Central memory CD8-positive, alpha-beta T cell (primary cell): Measurements from ENCODE around the gene PAX5.

Experiments
- ATAC-seq: fragments of 150-1000 bp; cut with Tn5 transposase; replicated peaks from 2 replicates; pipeline ENCODE4 v1.10.0; 2022; ENCODE audit warnings: mild to moderate bottlenecking, moderate FRiP score, moderate number of reproducible peaks; ENCODE audit not compliant: poor library complexity, severe bottlenecking; ENCODE audit errors: extremely low read depth
- DNase-seq, 2 donors: peaks; one replicate each; pipeline ENCODE4 v3.0.0; 2021; ENCODE audit warnings: low spot score in 2 of 2
- H3K27ac Mint-ChIP-seq: one replicate; pipeline ENCODE4 v1.8.0; 2022; ENCODE audit warnings: low read depth, mild to moderate bottlenecking, moderate library complexity, mixed read lengths
- H3K27me3 Mint-ChIP-seq: one replicate; pipeline ENCODE4 v1.8.0; 2022; ENCODE audit warnings: mixed read lengths
- H3K36me3 Mint-ChIP-seq: one replicate; pipeline ENCODE4 v1.8.0; 2022; ENCODE audit warnings: mild to moderate bottlenecking, moderate library complexity, mixed read lengths; ENCODE audit not compliant: insufficient read depth
- H3K4me1 Mint-ChIP-seq: one replicate; pipeline ENCODE4 v1.8.0; 2022; ENCODE audit warnings: mixed read lengths
- H3K4me3 Mint-ChIP-seq: one replicate; pipeline ENCODE4 v1.8.0; 2022; ENCODE audit warnings: mild to moderate bottlenecking, moderate library complexity, mixed read lengths
- H3K9me3 Mint-ChIP-seq: one replicate; pipeline ENCODE4 v1.8.0; 2022; ENCODE audit warnings: mixed read lengths

The PAX5 gene

DNA sequence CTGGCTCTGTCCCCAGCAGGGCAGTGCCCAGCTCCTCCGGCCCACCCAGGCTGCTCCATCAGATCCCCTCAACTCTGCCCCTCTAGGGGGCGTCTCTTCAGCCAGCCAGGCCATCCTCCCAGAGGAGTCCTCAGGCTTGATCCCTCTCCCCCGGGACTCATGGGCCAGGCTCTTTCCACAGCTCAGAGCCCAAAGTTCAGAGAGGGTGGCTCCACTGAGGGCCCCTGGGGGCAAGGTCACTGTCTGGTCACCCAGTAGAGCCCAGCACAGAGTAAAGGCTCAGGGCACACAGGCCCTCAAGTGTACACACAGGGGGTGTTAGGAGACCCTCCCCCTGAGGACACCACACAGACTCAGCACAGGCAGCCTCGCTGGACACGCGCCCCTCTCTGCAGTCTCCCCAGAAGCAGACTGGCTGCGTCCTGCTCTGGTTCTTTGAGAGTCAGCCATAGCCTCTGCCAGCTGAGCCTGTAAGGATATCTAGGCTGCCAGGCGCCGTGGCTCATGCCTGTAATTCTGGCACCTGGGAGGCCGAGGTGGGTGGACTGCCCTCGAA lies 64.8 kb downstream of the PAX5 start:
- Mint-ChIP-seq H3K36me3 (no peaks in the 10 kb centered on the region), H3K4me1 (no peaks in the 10 kb centered on the region), H3K27ac (no peak overlapping the region), H3K4me3 (no peak overlapping the region), H3K27me3 (peaks cover under 1% of the 10 kb centered on the region), H3K9me3 (no peaks in the 10 kb centered on the region)
- ATAC-seq (no peak), DNase-seq (no peak)

DNA sequence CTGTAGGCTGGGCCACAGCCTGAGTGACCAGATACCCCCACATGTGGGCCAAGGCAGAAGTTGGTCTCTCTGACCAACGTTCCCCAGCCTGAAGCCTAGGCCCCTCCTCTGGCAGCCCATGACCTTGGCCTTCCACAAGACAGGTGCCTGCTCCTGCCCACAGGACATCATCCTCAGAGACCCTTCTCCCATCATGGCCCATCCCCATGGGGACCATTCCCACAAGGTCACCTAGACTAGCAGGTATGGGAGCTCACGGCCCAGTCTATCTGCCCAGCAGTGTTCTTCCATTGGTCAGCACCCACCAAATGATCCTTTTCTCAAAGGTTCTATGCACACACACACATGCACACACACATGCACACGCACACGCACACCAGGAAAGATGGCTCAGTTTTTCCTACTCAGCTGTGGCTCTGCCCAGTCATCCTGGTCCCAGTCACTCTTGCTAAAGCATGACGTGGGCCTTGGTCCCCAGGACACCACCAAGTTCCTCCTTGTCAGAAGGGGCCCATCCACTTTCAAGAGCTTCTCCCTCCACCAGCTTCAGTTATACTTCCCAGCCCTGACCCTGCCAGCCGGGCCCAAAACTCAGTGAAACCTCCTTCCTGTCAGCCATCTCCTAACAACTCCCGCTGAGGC lies 65.4 kb downstream of the PAX5 start:
- no peak for DNase-seq
- Mint-ChIP-seq H3K27me3 (peaks cover 2% of the 10 kb centered on the region), H3K4me1 (no peaks in the 10 kb centered on the region), H3K9me3 (no peaks in the 10 kb centered on the region), H3K36me3 (no peaks in the 10 kb centered on the region), H3K27ac (no peak overlapping the region), H3K4me3 (no peak overlapping the region)
- ATAC-seq = no peak

DNA sequence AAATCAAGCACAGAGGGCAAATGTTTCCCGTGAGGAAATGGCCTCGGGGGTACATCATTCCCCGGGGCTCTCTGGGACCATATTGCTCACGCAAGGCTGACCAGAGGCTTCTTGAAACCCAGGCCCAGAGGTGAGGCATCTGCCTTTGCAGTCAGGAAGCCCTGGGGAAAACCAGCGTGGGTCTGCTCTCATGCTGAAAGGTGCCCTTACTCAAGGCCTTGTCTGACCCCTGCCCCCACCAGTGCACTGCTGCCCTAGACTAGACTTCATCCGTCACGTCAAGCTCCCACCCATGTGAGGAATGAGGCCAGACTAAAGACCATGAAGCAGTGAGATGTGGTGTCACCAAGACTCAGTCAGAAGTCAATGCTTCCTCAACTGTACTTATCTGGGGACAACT lies 66.1 kb downstream of the PAX5 start:
- no peak overlapping the region for H3K27ac Mint-ChIP-seq

DNA sequence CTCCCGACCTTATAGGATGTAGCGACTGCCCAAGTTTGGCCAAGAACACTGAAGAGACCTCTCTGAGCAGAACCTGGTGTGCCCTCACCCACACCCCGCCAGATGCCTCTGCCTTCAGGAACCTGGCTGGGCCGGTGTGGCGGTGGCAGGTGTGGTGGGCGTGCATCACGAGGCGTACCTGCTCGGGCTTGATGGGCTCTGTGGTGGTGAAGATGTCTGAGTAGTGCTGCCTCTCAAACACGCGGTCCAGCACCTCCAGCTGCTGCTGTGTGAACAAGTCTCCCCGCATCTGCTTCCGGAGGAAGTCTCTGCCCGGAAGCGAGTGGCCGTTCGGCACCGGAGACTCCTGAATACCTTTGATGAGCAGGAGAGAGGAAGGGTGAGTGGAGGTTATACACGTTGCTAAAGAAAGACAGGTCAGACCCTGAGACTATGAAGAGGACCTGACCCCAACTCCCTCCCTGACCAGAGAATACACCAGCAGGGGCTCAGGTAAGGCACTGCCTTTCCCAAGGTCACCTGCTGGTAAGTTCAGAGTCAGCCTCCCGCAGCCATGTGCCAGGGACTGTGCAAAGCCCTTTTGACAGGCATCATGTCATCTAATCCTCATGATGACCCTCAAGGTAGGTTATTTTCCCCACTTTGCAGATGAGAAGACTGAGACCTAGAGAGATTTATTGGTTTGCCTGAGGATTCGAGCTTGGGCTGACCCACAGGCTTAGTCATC lies 67.5 kb downstream of the PAX5 start:
- no peak overlapping the region for H3K27ac Mint-ChIP-seq
- no peaks in the 10 kb centered on the region for H3K9me3 Mint-ChIP-seq
- ATAC-seq = no peak
- DNase-seq = no peak
- H3K36me3 Mint-ChIP-seq = no peaks in the 10 kb centered on the region
- peaks cover 12% of the 10 kb centered on the region for H3K27me3 Mint-ChIP-seq
- H3K4me3 Mint-ChIP-seq = no peak overlapping the region
- no peaks in the 10 kb centered on the region for H3K4me1 Mint-ChIP-seq

More for the DNA sequence above, 66.1 kb downstream of the PAX5 start:
- ATAC-seq (no peak), DNase-seq (no peak)
- peaks cover 9% of the 10 kb centered on the region for H3K27me3 Mint-ChIP-seq
- H3K36me3 Mint-ChIP-seq = no peaks in the 10 kb centered on the region
- no peaks in the 10 kb centered on the region for H3K9me3 Mint-ChIP-seq
- no peak overlapping the region for H3K4me3 Mint-ChIP-seq
- H3K4me1 Mint-ChIP-seq = no peaks in the 10 kb centered on the region

DNA sequence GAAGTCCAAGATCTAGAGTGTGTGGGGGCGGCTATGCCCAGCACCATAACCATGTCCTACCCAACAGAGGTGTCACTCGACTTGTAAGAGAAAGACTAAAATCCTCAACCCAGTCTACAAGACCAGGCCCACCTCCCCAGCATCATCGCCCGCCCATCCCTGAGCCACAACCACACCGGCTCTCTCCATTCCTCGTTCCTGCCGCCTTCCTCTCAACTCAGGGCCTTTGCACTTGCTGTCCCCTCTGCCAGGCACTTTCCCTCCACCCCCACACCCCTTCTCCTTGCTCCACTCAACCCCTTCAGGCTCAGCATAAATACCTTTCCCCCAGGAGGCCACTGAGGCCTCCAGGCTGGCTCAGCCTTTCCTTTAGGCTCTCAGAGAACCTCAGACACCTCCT lies 69.3 kb downstream of the PAX5 start:
- Mint-ChIP-seq H3K9me3 (no peaks in the 10 kb centered on the region), H3K4me3 (no peak overlapping the region), H3K4me1 (no peaks in the 10 kb centered on the region), H3K36me3 (no peaks in the 10 kb centered on the region), H3K27me3 (peaks cover 29% of the 10 kb centered on the region), H3K27ac (no peak overlapping the region)
- DNase-seq (no peak), ATAC-seq (no peak)

DNA sequence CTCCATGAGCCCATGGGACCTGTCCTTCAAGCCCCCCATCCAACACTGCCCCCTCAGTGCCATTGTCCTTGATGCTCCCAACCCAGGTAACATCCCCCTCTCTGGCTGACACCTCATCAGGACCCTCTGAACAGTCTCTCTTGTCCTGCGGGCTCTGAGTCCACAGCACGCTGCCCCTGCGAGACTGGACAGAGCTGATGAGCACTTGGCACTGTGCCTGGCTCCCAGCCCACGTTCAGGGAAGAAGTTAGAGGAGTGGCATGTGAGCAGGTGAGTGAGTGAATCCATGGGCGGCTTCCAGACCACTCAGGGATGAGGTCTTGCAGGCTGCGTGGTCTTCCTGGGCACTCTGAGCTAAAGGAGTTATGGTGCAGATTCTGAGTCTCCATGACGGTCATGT lies 70.7 kb downstream of the PAX5 start:
- Mint-ChIP-seq H3K9me3 (no peaks in the 10 kb centered on the region), H3K27me3 (peaks cover 44% of the 10 kb centered on the region), H3K27ac (no peak overlapping the region), H3K36me3 (no peaks in the 10 kb centered on the region), H3K4me3 (no peak overlapping the region), H3K4me1 (no peaks in the 10 kb centered on the region)
- no peak for DNase-seq
- ATAC-seq = no peak

DNA sequence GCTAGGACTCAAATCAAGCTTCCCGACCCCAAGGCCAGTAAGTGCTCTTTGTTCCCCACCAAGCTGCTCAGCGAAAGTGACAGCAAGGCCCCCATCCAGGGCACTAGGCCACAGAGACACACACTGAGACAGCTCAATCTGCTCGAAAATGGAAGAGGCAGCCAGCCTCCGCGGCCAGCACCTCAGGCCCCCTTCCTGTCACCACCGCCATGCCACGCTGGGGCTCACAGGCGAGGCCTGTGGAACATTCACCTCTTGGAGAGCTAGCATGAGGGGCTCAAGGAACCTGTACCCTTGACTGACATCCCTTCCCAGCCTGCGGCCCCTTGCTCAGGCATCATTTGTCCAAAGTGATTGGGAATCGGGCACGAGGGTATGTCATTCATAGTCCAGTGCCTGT lies 71.4 kb downstream of the PAX5 start:
- no peak for ATAC-seq
- Mint-ChIP-seq H3K4me1 (no peaks in the 10 kb centered on the region), H3K36me3 (no peaks in the 10 kb centered on the region), H3K4me3 (no peak overlapping the region), H3K27me3 (peaks cover 50% of the 10 kb centered on the region), H3K9me3 (no peaks in the 10 kb centered on the region), H3K27ac (no peak overlapping the region)
- no peak for DNase-seq

DNA sequence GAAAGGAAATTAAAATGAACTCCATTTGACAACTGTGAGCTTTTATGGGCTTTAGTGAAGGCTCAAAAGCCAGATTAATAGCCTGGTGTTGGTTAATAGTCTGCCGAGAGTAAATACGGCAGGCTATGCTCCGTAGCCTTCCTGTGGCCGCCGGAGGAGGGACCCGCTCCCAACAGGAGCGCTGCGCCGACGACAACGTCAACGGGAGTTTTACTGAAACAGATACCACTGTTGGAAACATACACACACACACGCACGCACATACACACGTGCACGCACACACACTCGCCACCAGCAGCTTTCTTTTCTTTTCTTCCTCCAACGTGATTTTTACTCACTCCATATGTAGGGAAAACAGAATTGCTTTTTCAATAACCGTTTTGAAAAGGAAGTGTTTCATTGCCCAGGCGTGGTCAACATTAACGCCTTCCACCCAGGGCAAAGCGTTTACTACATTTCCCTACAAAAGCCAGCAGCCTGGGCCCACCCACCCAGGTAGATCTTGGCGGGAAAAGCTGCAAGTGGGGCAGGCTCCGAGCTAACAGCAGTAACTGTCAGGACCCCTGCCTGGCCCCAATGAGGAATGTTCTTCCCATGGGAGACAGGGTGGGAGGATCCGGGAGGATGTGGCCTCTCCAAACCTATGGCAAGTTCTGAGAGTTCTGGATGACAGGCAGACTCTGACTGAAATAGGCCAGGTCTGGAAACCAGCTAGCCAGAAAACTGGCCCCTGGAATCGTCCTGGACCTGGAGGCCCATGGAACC lies 72.3 kb downstream of the PAX5 start:
- ATAC-seq = no peak
- Mint-ChIP-seq H3K9me3 (no peaks in the 10 kb centered on the region), H3K36me3 (no peaks in the 10 kb centered on the region), H3K27ac (no peak overlapping the region), H3K27me3 (peaks cover 60% of the 10 kb centered on the region), H3K4me3 (no peak overlapping the region), H3K4me1 (no peaks in the 10 kb centered on the region)
- no peak for DNase-seq

DNA sequence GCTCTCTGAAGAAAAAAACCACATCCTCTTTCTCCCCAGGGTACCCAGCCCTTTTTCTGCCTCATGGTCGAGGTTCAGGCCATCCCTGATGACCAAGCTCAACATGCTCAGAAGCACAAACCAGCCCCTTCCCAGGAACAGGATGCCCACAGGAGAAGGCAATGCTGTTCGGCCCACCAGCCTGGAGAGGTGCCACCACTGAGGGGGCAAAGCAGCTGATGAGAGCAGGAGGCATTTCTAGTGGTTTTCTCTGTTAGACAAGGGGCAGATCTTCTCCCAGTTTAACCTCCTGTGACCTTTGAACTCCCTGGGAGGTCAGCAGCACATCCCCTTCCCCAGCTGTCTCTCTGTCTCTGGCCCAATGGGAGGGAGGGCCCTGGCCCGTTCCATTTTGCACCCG lies 73.0 kb downstream of the PAX5 start:
- ATAC-seq (no peak), DNase-seq (no peak)
- H3K27me3 Mint-ChIP-seq = peaks cover 67% of the 10 kb centered on the region
- no peaks in the 10 kb centered on the region for H3K36me3 Mint-ChIP-seq
- H3K4me3 Mint-ChIP-seq = no peak overlapping the region
- H3K4me1 Mint-ChIP-seq = no peaks in the 10 kb centered on the region
- H3K9me3 Mint-ChIP-seq = no peaks in the 10 kb centered on the region
- H3K27ac Mint-ChIP-seq = no peak overlapping the region

DNA sequence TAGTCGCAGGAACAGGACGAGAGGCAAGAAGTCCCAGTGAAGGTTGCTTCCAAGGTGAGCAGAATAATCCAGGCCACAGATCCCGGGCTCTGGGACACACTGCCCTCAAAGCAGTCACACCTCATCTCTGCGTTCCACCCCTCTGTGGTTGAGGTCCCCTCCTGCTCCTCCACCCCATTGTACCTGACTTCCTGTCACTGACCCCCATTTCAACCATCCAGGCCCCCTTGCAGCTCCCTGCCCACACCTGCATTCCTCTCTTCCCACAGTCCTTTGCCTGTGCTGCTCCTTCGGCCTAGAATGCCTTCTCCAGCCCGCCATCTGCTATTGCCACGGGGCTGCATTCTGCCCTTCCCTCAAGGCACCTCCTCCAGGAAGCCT lies 73.5 kb downstream of the PAX5 start:
- H3K27me3 Mint-ChIP-seq = peaks cover 67% of the 10 kb centered on the region
- H3K9me3 Mint-ChIP-seq = no peaks in the 10 kb centered on the region
- DNase-seq = no peak
- H3K4me3 Mint-ChIP-seq = no peak overlapping the region
- H3K4me1 Mint-ChIP-seq = no peaks in the 10 kb centered on the region
- H3K27ac Mint-ChIP-seq = no peak overlapping the region
- no peak for ATAC-seq
- no peaks in the 10 kb centered on the region for H3K36me3 Mint-ChIP-seq

DNA sequence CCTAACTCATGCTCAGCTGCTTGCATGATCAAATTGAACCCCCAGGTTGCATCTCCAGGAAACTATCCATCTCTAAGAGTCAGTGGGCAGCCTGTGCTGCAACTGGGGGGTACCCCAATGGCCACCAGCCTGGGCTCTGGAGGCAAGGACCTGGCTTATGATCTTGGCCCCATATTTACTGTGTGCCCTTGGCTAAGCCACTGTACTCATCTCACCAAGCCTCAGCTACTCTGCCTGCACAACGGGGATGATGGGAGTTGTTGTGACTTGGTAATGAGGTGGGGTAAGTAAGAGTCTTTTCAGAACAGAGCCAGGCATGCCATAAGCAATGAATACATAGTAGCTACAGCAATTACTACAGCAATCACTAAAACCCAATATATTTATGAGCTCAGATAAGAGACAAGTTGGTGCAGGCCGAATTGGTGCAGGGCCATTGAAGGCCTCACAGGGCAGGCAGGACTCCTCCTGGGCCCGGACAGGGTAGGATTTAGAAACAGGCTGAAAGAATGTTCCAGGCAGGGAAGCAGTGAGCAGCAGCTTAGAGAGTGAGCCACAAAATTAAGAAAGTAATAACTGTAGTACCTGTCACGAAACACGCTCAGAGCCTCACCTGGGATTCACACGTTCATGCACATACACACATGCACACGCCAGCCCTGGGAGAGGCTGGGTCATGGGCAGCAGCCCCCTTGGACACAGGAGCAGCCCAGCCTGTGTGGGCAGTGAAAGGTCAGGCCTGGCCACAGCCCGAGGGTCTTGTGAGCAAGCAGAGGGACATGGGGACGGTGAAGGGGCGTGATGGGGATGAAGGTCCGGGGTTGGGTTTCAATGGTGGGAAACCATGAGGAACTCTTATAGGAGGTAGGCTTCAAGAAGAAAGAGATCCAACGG lies 74.1 kb downstream of the PAX5 start:
- Mint-ChIP-seq H3K27me3 (peaks cover 72% of the 10 kb centered on the region), H3K9me3 (no peaks in the 10 kb centered on the region), H3K36me3 (no peaks in the 10 kb centered on the region), H3K27ac (no peak overlapping the region), H3K4me1 (no peaks in the 10 kb centered on the region), H3K4me3 (no peak overlapping the region)
- DNase-seq = no peak
- ATAC-seq = no peak

DNA sequence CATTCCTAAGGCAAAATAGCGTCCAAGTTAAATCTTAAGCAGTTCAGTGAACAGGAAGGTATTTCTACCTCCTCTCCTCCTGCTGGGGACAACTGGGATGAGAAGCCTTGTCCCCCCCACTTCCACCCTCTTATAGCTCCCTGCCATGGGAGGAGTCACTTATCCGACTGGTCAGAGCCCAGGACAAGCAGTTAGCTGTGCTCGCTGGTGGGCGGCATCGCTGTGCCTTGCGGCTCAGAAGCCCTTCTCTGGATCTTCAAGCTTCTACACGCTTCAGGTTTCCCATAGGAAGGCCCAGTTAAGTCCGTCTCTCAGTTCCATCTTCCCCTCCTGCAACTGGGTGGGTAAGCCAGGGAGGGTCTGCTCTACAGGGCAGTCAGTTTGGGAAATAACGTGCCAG lies 77.2 kb downstream of the PAX5 start:
- Mint-ChIP-seq H3K4me1 (no peaks in the 10 kb centered on the region), H3K27ac (no peak overlapping the region), H3K9me3 (no peaks in the 10 kb centered on the region), H3K36me3 (no peaks in the 10 kb centered on the region), H3K4me3 (no peak overlapping the region), H3K27me3 (peaks cover 92% of the 10 kb centered on the region)
- ATAC-seq (no peak), DNase-seq (no peak)
